Uterus (tissue), 2 donors: ENCODE measurements around the gene RASGRP1.

Experiments
- POLR2A ChIP-seq, 2 donors: fragments of 450-650 bp; IDR thresholded peaks; one replicate each; pipeline ENCODE4 v1.6.1; 2016; ENCODE audit warnings: antibody characterized with exemption in 2 of 2, mild to moderate bottlenecking in 1 of 2, moderate library complexity in 1 of 2
- TF ChIP-seq, protein P1 (sequence below), 4 experiments: fragments of 200-600 bp in 2 of 4; fragments of 450-650 bp in 2 of 4; sonication (generic) in 2 of 4; IDR thresholded peaks; one replicate each; pipeline ENCODE4 v1.5.1; 2016 to 2019; ENCODE audit warnings: antibody characterized with exemption in 4 of 4, mild to moderate bottlenecking in 2 of 4, moderate library complexity in 1 of 4

DNA sequence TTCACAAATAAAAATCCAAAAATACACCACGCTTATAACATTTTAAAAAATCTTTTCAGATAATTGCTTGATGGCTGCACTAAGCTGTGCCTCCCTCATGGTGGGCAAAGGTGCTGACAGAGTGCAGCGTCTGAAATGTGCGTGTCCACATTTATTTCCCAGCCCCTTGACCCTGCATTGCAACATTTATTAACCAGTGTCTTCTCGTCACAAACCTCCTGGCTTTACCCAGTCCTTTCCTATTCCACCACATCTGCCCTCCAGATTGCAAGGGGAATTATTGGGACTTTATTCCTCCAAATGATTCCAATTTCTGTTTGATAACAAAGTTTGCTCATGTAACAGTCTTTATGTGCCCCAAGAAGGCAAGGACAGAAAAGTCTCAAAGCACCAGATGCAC is 5.5 kb downstream of the RASGRP1 start:
- TF ChIP-seq, protein P1, sequence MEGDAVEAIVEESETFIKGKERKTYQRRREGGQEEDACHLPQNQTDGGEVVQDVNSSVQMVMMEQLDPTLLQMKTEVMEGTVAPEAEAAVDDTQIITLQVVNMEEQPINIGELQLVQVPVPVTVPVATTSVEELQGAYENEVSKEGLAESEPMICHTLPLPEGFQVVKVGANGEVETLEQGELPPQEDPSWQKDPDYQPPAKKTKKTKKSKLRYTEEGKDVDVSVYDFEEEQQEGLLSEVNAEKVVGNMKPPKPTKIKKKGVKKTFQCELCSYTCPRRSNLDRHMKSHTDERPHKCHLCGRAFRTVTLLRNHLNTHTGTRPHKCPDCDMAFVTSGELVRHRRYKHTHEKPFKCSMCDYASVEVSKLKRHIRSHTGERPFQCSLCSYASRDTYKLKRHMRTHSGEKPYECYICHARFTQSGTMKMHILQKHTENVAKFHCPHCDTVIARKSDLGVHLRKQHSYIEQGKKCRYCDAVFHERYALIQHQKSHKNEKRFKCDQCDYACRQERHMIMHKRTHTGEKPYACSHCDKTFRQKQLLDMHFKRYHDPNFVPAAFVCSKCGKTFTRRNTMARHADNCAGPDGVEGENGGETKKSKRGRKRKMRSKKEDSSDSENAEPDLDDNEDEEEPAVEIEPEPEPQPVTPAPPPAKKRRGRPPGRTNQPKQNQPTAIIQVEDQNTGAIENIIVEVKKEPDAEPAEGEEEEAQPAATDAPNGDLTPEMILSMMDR (IDR thresholded peaks at IDR 0.05), result no peak
- no peak for TF ChIP-seq POLR2A (IDR thresholded peaks at IDR 0.05)
